ENCODE results near the gene LYSMD3. TPM values are rescaled to one million over a fixed set of nuclear protein-coding genes. Genes with fewer than 3 reads are reported as not detected.

The LYSMD3 gene
- total and polyA plus RNA-seq, 8 donors, result 3.9 to 27.0 (median 7.8) TPM

DNA sequence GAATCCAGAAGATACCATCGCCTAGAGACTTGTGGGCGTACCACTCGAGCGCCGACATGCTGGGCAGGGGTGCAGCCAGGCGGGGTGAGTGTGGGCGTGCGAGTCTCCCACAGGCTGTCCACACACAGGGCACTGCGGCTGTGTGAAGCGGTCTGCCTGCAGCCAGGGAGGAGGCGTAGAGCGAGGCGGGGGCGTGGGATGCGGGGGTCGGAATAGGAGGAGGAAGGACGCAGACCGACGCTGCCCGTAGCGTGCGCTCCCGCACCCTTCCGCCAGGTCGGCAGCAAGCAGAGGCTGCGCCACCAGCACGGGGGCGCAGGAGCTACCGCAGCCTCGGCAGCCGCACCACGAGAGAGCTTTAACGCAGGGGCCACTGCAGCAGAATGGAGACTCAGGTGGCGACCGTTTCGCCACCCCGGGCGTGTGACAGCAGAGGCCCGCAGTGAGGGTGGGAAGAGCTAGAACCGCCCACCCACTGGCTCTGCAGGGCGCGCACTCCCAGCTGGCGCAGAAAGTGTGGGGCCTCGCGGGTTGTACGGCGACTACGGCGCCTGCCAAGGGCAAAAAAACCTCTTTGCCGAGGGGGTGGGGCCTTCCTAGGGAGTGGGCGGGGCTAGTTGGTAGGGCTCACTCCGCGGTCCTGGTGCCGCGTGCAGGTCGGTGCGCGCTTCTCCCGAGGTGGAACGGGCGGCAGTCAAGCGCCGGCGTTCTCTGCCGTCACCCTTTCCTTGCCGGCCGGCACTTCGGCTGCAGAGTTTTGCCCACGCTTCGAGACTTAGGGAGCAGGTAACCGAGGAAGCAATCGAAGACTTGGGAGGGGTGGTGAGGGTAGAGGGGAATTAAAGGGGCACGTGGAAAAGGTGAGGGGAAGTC lies 54.9 kb downstream of the LYSMD3 start, which contains the start of the genes MBLAC2 and POLR3G:
Gene MBLAC2 (minus strand): TSS at position 537 of the 873 bp plus-strand sequence. CDS start 479 bp downstream, at position 58.
Gene POLR3G (plus strand): TSS at position 630 of the 873 bp plus-strand sequence. CDS start 10,704 bp downstream, outside the sequence.
- 0 to 1% (median 0%) methylated on average over 49 to 73 of the region's 73 CpGs for WGBS, 5 donors
- H3K36me3 ChIP-seq, result no peaks in the 10 kb centered on the region
- no peaks in the 10 kb centered on the region for H3K9me3 ChIP-seq
- H3K4me1 ChIP-seq, result peaks cover 9 to 44% (median 23%) of the 10 kb centered on the region in 4 donors
- peak; percentile 95 to 97 for DNase-seq
- H3K27me3 ChIP-seq, result no peaks in the 10 kb centered on the region
- intact Hi-C loops (cut with DNase I; ENCODE audit: low total_unique reads), result no loop called here
- peak within 1 kb of the TSS; percentile 87 to 94 (median 90) for H3K4me3 ChIP-seq
- H3K27ac ChIP-seq, result peak within 1 kb of the TSS; percentile 79 to 89 (median 84)
- TF ChIP-seq, protein P1, sequence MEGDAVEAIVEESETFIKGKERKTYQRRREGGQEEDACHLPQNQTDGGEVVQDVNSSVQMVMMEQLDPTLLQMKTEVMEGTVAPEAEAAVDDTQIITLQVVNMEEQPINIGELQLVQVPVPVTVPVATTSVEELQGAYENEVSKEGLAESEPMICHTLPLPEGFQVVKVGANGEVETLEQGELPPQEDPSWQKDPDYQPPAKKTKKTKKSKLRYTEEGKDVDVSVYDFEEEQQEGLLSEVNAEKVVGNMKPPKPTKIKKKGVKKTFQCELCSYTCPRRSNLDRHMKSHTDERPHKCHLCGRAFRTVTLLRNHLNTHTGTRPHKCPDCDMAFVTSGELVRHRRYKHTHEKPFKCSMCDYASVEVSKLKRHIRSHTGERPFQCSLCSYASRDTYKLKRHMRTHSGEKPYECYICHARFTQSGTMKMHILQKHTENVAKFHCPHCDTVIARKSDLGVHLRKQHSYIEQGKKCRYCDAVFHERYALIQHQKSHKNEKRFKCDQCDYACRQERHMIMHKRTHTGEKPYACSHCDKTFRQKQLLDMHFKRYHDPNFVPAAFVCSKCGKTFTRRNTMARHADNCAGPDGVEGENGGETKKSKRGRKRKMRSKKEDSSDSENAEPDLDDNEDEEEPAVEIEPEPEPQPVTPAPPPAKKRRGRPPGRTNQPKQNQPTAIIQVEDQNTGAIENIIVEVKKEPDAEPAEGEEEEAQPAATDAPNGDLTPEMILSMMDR (IDR thresholded peaks at IDR 0.05), result peak in 4 of 7 experiments; percentile 11 to 63 (median 44)
- TF ChIP-seq POLR2A (IDR thresholded peaks at IDR 0.05) (peak in 1 of 4 donors; percentile 28), EP300 (IDR thresholded peaks at IDR 0.05) (no peak), POLR2AphosphoS5 (IDR thresholded peaks at IDR 0.05) (peak; percentile 72 to 92 (median 89))

DNA sequence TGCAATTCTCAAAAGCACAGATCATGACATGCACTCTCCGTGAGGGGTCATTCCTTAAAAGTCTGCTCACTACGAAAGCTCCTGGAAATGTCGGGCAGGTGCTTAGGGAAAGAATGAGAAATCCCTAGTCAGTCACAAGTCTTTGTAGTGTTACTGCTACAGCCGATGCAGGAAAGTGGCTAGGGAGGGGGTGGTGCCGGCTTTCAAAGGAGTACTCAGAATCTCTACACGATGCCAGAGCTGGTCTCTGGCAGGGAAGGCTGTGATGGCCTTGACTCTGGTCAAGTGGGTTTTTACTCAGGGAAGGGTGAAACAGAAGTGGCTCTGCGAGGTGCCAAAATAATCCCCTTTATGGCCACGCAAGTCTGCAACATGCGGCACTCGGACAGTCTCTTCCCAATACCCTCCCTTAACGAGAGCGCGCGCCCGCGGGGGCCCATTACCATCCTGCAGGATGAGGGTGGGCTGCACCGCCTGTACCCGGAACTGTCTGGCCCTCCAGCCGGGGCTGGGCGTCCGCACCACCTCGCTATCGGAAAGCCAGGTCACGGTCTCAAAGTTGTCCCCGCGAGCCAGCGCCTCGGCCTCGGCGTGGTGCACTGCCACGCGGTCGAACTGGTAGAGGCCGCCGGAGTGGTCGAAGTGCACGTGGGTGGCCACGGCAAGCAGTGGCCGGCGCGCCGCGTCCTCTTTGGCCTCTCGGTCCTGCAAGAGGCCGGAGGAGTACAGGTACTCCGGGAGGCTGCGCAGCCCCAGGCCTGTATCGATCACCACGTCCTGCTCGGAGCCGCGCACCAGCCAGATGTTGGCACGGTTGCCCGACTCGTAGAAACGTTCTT lies 55.8 kb downstream of the LYSMD3 start:
- peak overlapping the region; percentile 79 to 89 (median 84) for H3K27ac ChIP-seq
- DNase-seq, result peak in 1 of 2 donors; percentile 53
- H3K9me3 ChIP-seq, result no peaks in the 10 kb centered on the region
- peak overlapping the region; percentile 87 to 94 (median 90) for H3K4me3 ChIP-seq
- TF ChIP-seq POLR2A (IDR thresholded peaks at IDR 0.05), result no peak
- 0 to 1% (median 1%) methylated on average over 17 to 56 of the region's 56 CpGs for WGBS, 5 donors
- peaks cover 9 to 44% (median 23%) of the 10 kb centered on the region in 4 donors for H3K4me1 ChIP-seq
- H3K27me3 ChIP-seq, result no peaks in the 10 kb centered on the region
- intact Hi-C loops (cut with DNase I; ENCODE audit: low total_unique reads), result no loop called here
- H3K36me3 ChIP-seq, result peaks cover 0 to 4% (median 0%) of the 10 kb centered on the region in 4 donors

DNA sequence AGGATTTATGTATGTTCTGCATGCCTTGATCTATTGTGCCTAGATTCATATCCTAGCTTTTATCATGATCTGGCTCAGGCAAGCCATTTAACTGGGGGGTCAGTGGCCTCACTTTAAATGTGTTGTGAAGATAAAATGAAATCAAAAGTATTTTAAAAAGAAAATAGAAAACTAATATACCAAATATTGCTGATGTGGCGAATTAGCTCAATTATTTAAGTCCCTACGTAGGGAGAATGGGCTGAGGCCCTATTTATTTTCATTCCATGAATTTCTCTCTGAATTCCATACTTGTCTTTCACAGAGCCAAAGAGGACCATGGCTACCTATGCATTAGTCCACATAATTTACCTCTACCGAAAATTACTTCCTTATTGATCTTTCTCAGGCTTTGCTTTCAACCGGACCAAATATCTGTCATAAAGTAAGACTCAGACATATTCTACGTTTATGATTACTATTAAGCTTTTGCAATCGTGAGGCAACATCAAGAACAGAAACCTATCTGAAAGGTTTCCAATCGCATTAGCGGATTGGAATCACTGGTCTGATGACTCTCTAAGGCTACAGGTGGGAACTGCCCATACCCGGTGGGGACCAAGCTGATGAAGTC lies 56.5 kb downstream of the LYSMD3 start:
- Histone ChIP-seq H3K36me3 (peaks cover 0 to 4% (median 0%) of the 10 kb centered on the region in 4 donors), H3K9me3 (no peaks in the 10 kb centered on the region), H3K27ac (no peak overlapping the region), H3K27me3 (no peaks in the 10 kb centered on the region), H3K4me3 (peak overlapping the region; percentile 87 to 94 (median 90)), H3K4me1 (peaks cover 9 to 44% (median 23%) of the 10 kb centered on the region in 4 donors)
- intact Hi-C loops (cut with DNase I; ENCODE audit: low total_unique reads), result no loop called here
- no peak for DNase-seq
- TF ChIP-seq EP300 (IDR thresholded peaks at IDR 0.05) (no peak), POLR2A (IDR thresholded peaks at IDR 0.05) (no peak), POLR2AphosphoS5 (IDR thresholded peaks at IDR 0.05) (no peak)
- TF ChIP-seq, protein P1 (IDR thresholded peaks at IDR 0.05), result no peak
- WGBS, 5 donors, result 30 to 49% (median 35%) methylated on average over 9 of the region's 9 CpGs

Other genes starting within 250 kb of the LYSMD3 start
- gene CETN3, start 119.8 kb downstream of the LYSMD3 start, total RNA-seq, result 10 to 100 TPM in 2 of 5 donors, 1 to 10 TPM in 2, not detected in 1; 1.8 to 22.2 (median 8.7) TPM
- gene CETN3, start 119.8 kb downstream of the LYSMD3 start, polyA plus RNA-seq, result 10 to 100 TPM; 15.8 to 19.9 (median 18.3) TPM
- gene MBLAC2, start 54.8 kb downstream of the LYSMD3 start, total RNA-seq, result 1 to 10 TPM in 3 of 5 donors, under 1 TPM in 2; under 0.01 to 4.9 (median 3.0) TPM
- gene MBLAC2, start 54.8 kb downstream of the LYSMD3 start, polyA plus RNA-seq, result 1 to 10 TPM in 2 of 3 donors, under 1 TPM in 1; 0.87 to 1.9 (median 1.8) TPM
- 1 to 10 TPM in 1 of 5 donors, not detected in 4; 1.1 TPM for gene POLR3G, start 54.7 kb downstream of the LYSMD3 start, total RNA-seq
- gene POLR3G, start 54.7 kb downstream of the LYSMD3 start, polyA plus RNA-seq, result 1 to 10 TPM in 1 of 3 donors, under 1 TPM in 2; 0.31 to 2.4 (median 0.95) TPM
- gene ADGRV1, start 29.2 kb upstream of the LYSMD3 start, total RNA-seq, result 10 to 100 TPM in 1 of 5 donors, 1 to 10 TPM in 4; 1.4 to 10.3 (median 5.3) TPM
- gene ADGRV1, start 29.2 kb upstream of the LYSMD3 start, polyA plus RNA-seq, result 1 to 10 TPM in 2 of 3 donors, under 1 TPM in 1; 0.75 to 5.7 (median 2.6) TPM

Measured in stomach (tissue), 9 donors.